ENCODE results near the gene CHRDL2.

DNA sequence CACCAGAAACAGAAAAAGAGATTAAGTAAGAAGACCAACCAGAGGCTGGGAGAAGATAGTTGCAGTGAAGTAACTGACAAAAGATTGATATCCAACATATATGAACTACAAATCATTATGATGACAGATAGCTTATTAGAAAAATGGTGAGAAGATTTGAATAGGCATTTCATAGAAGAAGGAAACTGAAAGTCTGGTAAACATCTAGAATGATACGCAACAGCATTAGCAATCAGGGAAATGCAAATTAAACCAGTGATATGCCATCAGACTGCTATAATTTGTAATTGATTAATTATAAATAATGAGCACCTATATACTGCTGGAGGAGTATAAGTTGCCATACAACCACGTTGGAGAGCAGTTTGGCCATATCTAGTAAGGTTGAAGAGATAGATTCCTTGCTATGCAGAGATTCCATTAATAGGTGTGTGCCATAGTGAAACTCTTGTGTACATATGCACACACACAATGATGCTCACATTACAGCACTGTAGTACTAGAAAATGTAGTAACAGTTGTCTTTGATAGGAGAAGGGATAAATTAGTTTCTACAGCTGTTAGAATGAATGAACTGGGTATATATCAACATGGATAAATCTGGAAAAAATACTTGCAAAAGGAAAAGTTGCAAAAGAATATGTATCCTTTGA is 38.0 kb upstream of the CHRDL2 start:
- TF ChIP-seq, protein P1, sequence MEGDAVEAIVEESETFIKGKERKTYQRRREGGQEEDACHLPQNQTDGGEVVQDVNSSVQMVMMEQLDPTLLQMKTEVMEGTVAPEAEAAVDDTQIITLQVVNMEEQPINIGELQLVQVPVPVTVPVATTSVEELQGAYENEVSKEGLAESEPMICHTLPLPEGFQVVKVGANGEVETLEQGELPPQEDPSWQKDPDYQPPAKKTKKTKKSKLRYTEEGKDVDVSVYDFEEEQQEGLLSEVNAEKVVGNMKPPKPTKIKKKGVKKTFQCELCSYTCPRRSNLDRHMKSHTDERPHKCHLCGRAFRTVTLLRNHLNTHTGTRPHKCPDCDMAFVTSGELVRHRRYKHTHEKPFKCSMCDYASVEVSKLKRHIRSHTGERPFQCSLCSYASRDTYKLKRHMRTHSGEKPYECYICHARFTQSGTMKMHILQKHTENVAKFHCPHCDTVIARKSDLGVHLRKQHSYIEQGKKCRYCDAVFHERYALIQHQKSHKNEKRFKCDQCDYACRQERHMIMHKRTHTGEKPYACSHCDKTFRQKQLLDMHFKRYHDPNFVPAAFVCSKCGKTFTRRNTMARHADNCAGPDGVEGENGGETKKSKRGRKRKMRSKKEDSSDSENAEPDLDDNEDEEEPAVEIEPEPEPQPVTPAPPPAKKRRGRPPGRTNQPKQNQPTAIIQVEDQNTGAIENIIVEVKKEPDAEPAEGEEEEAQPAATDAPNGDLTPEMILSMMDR (IDR thresholded peaks at IDR 0.05), result no peak
- TF ChIP-seq POLR2A (IDR thresholded peaks at IDR 0.05) (no peak), EP300 (IDR thresholded peaks at IDR 0.05; ENCODE audit: low read depth) (no peak)
